Measurements from ENCODE around the gene OTOA. TPM values are rescaled to one million over a fixed set of nuclear protein-coding genes. Genes with fewer than 3 reads are reported as not detected.

OTOA gene
- polyA plus RNA-seq (2013) = 0.03 and 0.04 TPM in 2 replicates

DNA sequence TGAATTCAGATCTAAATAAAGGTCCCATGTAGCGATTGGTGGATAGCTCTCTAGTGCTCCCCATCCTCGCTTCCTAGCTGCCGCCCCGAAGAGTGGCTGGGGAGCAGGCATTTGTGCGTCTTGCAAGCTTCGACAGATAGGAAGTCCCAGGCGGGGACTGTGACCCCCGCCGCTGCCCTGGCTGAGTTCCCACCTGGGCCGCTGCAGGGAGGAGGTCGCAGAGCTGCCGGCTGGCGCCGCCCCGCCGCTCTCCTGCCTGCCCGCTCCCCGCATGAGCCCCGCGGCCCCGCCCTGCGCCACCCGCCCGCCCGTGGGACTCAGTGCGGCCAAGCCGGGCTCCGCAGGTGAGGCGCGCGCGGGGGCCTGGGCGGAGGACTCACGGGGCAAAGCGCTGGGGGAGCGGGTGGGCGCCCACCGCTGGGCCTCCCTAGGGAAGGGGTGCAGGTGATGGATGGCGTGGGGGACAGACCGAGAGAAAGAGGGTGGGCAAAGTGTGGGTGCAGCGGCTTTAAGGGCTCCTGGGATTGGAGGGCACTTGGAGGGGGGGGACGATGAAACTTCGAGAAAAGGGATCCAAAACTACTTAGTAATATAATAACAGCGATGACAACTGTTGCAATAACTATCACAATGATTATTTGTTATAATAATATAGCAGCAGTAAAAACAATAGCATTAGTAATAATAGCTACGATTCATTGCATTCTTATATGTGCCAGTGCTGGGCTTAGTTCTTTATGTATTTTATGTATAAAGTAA lies at the start of gene OTOA:
OTOA (plus strand) TSS at position 80 of the 759 bp plus-strand sequence. CDS start 14,547 bp downstream, outside the sequence.
- no peaks in the 10 kb centered on the region for H3K79me2 ChIP-seq (ENCODE audit: control insufficient read depth, insufficient read depth, low read length, poor library complexity)
- no peaks in the 10 kb centered on the region for H3K9me3 ChIP-seq (ENCODE audit: insufficient read depth, low read depth, low read length)
- no peak within 1 kb of the TSS for H4K12ac ChIP-seq (ENCODE audit: low read depth, low read length)
- no peak within 1 kb of the TSS for H3K9ac ChIP-seq (ENCODE audit: low read length)
- H2BK5ac ChIP-seq (ENCODE audit: low read depth, low read length, poor library complexity) = no peak within 1 kb of the TSS
- H3K14ac ChIP-seq (ENCODE audit: low read length) = no peak within 1 kb of the TSS
- H2AFZ ChIP-seq (ENCODE audit: insufficient read depth, low read length, poor library complexity) = no peak within 1 kb of the TSS
- peak within 1 kb of the TSS; percentile 26 for H3K4me2 ChIP-seq (ENCODE audit: low read length)
- WGBS (ENCODE audit: extremely low coverage, insufficient coverage, insufficient read length) = no CpG with 5 or more reads among the region's 45 CpGs
- H2AK5ac ChIP-seq (ENCODE audit: low read length) = no peak within 1 kb of the TSS
- DNase-seq = no peak
- H3K23ac ChIP-seq (ENCODE audit: low read length) = no peak within 1 kb of the TSS
- no peak within 1 kb of the TSS for H3K27ac ChIP-seq (ENCODE audit: low read depth, low read length)
- H3K36me3 ChIP-seq (ENCODE audit: control insufficient read depth in 1 of 2, insufficient read depth in 2 of 2, low read length in 2 of 2) = no peaks in the 10 kb centered on the region
- no peak within 1 kb of the TSS for H3K4me3 ChIP-seq (ENCODE audit: low read depth, low read length)
- no peaks in the 10 kb centered on the region for H3K79me1 ChIP-seq (ENCODE audit: low read length)
- no peak within 1 kb of the TSS for H4K8ac ChIP-seq (ENCODE audit: low read depth, low read length)
- peaks cover 8% of the 10 kb centered on the region for H3K27me3 ChIP-seq (ENCODE audit: insufficient read depth, low read length)
- H2BK120ac ChIP-seq (ENCODE audit: insufficient read depth, low read length, poor library complexity) = no peak within 1 kb of the TSS
- H4K91ac ChIP-seq (ENCODE audit: low read depth, low read length) = no peak within 1 kb of the TSS
- H3K4me1 ChIP-seq (ENCODE audit: control insufficient read depth in 1 of 2, insufficient read depth in 2 of 2, low read length in 2 of 2) = peaks cover 5 to 8% of the 10 kb centered on the region in 2 experiments
- H2BK12ac ChIP-seq (ENCODE audit: low read length) = no peak within 1 kb of the TSS
- H3K4ac ChIP-seq (ENCODE audit: low read depth, low read length) = no peak within 1 kb of the TSS
- no peak within 1 kb of the TSS for H3K18ac ChIP-seq (ENCODE audit: low read length)

GRCh38 chr16:21614896-21615295 lies 48.9 kb upstream of the OTOA start:
- peaks cover 2% of the 10 kb centered on the region for H3K79me2 ChIP-seq (ENCODE audit: control insufficient read depth, insufficient read depth, low read length, poor library complexity)
- H3K27me3 ChIP-seq (ENCODE audit: insufficient read depth, low read length) = no peaks in the 10 kb centered on the region
- H3K4me3 ChIP-seq (ENCODE audit: low read depth, low read length) = no peak overlapping the region
- H3K4me1 ChIP-seq (ENCODE audit: control insufficient read depth in 1 of 2, insufficient read depth in 2 of 2, low read length in 2 of 2) = peaks cover 4% of the 10 kb centered on the region in 2 experiments
- H2BK120ac ChIP-seq (ENCODE audit: insufficient read depth, low read length, poor library complexity) = no peak overlapping the region
- peak overlapping the region; percentile 55 for H3K4ac ChIP-seq (ENCODE audit: low read depth, low read length)
- H3K9ac ChIP-seq (ENCODE audit: low read length) = no peak overlapping the region
- H3K27ac ChIP-seq (ENCODE audit: low read depth, low read length) = no peak overlapping the region
- no peak overlapping the region for H3K23ac ChIP-seq (ENCODE audit: low read length)
- H2AK5ac ChIP-seq (ENCODE audit: low read length) = no peak overlapping the region
- no peak overlapping the region for H2BK5ac ChIP-seq (ENCODE audit: low read depth, low read length, poor library complexity)
- WGBS (ENCODE audit: extremely low coverage, insufficient coverage, insufficient read length) = no CpG with 5 or more reads among the region's 3 CpGs
- H2AFZ ChIP-seq (ENCODE audit: insufficient read depth, low read length, poor library complexity) = no peak overlapping the region
- H3K79me1 ChIP-seq (ENCODE audit: low read length) = peaks cover 2% of the 10 kb centered on the region
- no peak overlapping the region for H3K14ac ChIP-seq (ENCODE audit: low read length)
- H4K12ac ChIP-seq (ENCODE audit: low read depth, low read length) = no peak overlapping the region
- H3K4me2 ChIP-seq (ENCODE audit: low read length) = no peak overlapping the region
- peaks cover 0 to 3% of the 10 kb centered on the region in 2 experiments for H3K36me3 ChIP-seq (ENCODE audit: control insufficient read depth in 1 of 2, insufficient read depth in 2 of 2, low read length in 2 of 2)
- peak overlapping the region; percentile 40 for H2BK12ac ChIP-seq (ENCODE audit: low read length)
- peak overlapping the region; percentile 54 for H4K8ac ChIP-seq (ENCODE audit: low read depth, low read length)
- no peaks in the 10 kb centered on the region for H3K9me3 ChIP-seq (ENCODE audit: insufficient read depth, low read depth, low read length)
- H4K91ac ChIP-seq (ENCODE audit: low read depth, low read length) = no peak overlapping the region
- DNase-seq = no peak
- peak overlapping the region; percentile 75 for H3K18ac ChIP-seq (ENCODE audit: low read length)

DNA sequence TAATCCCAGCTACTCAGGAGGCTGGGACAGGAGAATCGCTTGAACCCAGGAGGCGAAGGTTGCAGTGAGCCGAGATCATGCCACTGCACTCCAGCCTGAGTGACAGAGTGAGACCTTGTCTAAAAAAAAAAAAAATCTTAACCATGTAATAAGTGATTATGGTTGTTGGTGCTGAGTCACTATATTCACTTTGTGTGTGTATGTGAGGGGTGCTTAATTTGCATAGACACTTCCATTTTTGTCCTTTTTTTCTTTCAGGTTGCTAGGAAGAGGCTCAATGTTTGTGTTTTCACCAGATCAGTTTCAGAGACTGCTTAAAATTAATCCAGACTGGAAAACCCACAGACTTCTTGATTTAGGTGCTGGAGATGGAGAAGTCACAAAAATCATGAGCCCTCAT lies 46.2 kb upstream of the OTOA start:
- Histone ChIP-seq H3K4ac (ENCODE audit: low read depth, low read length) (no peak overlapping the region), H4K8ac (ENCODE audit: low read depth, low read length) (no peak overlapping the region), H2BK12ac (ENCODE audit: low read length) (no peak overlapping the region), H3K23ac (ENCODE audit: low read length) (no peak overlapping the region), H3K4me3 (ENCODE audit: low read depth, low read length) (no peak overlapping the region), H3K14ac (ENCODE audit: low read length) (no peak overlapping the region), H3K79me1 (ENCODE audit: low read length) (no peaks in the 10 kb centered on the region), H3K79me2 (ENCODE audit: control insufficient read depth, insufficient read depth, low read length, poor library complexity) (peaks cover 2% of the 10 kb centered on the region), H2AK5ac (ENCODE audit: low read length) (no peak overlapping the region), H2BK120ac (ENCODE audit: insufficient read depth, low read length, poor library complexity) (no peak overlapping the region), H3K9ac (ENCODE audit: low read length) (no peak overlapping the region), H3K4me1 (ENCODE audit: control insufficient read depth in 1 of 2, insufficient read depth in 2 of 2, low read length in 2 of 2) (peaks cover 4% of the 10 kb centered on the region in 2 experiments), H3K9me3 (ENCODE audit: insufficient read depth, low read depth, low read length) (no peaks in the 10 kb centered on the region), H4K12ac (ENCODE audit: low read depth, low read length) (no peak overlapping the region), H3K4me2 (ENCODE audit: low read length) (no peak overlapping the region), H4K91ac (ENCODE audit: low read depth, low read length) (no peak overlapping the region), H2BK5ac (ENCODE audit: low read depth, low read length, poor library complexity) (no peak overlapping the region), H2AFZ (ENCODE audit: insufficient read depth, low read length, poor library complexity) (no peak overlapping the region), H3K18ac (ENCODE audit: low read length) (no peak overlapping the region), H3K27ac (ENCODE audit: low read depth, low read length) (no peak overlapping the region), H3K27me3 (ENCODE audit: insufficient read depth, low read length) (no peaks in the 10 kb centered on the region), H3K36me3 (ENCODE audit: control insufficient read depth in 1 of 2, insufficient read depth in 2 of 2, low read length in 2 of 2) (peaks cover 2 to 3% of the 10 kb centered on the region in 2 experiments)
- WGBS (ENCODE audit: extremely low coverage, insufficient coverage, insufficient read length) = no CpG with 5 or more reads among the region's 3 CpGs
- DNase-seq = no peak

DNA sequence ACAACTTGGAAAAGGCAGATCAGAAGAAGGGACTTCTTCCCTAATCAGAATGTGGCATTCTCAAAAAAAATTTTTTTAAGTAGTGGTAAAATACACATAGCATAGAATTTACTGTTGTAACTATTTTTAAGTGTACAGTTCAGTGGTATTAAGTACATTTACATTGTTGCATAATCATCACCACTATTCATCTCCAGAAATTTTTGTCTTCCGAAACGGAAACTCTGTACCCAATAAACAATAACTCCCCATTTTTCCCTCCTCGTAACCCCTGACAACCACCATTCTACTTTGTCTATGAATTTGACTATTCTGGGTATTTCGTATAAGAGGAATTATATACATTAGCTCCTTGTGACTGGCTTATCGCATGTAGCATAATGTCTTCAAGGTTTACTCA lies 45.5 kb upstream of the OTOA start:
- Histone ChIP-seq H4K91ac (ENCODE audit: low read depth, low read length) (no peak overlapping the region), H3K23ac (ENCODE audit: low read length) (no peak overlapping the region), H3K4ac (ENCODE audit: low read depth, low read length) (no peak overlapping the region), H4K8ac (ENCODE audit: low read depth, low read length) (no peak overlapping the region), H2BK120ac (ENCODE audit: insufficient read depth, low read length, poor library complexity) (no peak overlapping the region), H2BK5ac (ENCODE audit: low read depth, low read length, poor library complexity) (no peak overlapping the region), H3K4me2 (ENCODE audit: low read length) (no peak overlapping the region), H3K4me1 (ENCODE audit: control insufficient read depth in 1 of 2, insufficient read depth in 2 of 2, low read length in 2 of 2) (peaks cover under 1 to 4% of the 10 kb centered on the region in 2 experiments), H3K9me3 (ENCODE audit: insufficient read depth, low read depth, low read length) (no peaks in the 10 kb centered on the region), H3K27me3 (ENCODE audit: insufficient read depth, low read length) (no peaks in the 10 kb centered on the region), H3K79me2 (ENCODE audit: control insufficient read depth, insufficient read depth, low read length, poor library complexity) (peaks cover 2% of the 10 kb centered on the region), H3K14ac (ENCODE audit: low read length) (no peak overlapping the region), H3K4me3 (ENCODE audit: low read depth, low read length) (no peak overlapping the region), H2AK5ac (ENCODE audit: low read length) (no peak overlapping the region), H3K79me1 (ENCODE audit: low read length) (no peaks in the 10 kb centered on the region), H4K12ac (ENCODE audit: low read depth, low read length) (no peak overlapping the region), H3K36me3 (ENCODE audit: control insufficient read depth in 1 of 2, insufficient read depth in 2 of 2, low read length in 2 of 2) (peaks cover 2 to 3% of the 10 kb centered on the region in 2 experiments), H3K9ac (ENCODE audit: low read length) (no peak overlapping the region), H3K18ac (ENCODE audit: low read length) (no peak overlapping the region), H3K27ac (ENCODE audit: low read depth, low read length) (no peak overlapping the region), H2AFZ (ENCODE audit: insufficient read depth, low read length, poor library complexity) (no peak overlapping the region), H2BK12ac (ENCODE audit: low read length) (no peak overlapping the region)
- WGBS (ENCODE audit: extremely low coverage, insufficient coverage, insufficient read length) = 80% methylated on average over 1 of the region's 5 CpGs
- DNase-seq = no peak
